ENCODE measurements around the gene NAA40. TPM values are rescaled to one million over a fixed set of nuclear protein-coding genes. Genes with fewer than 3 reads are reported as not detected.

The NAA40 gene
- total RNA-seq, 4 donors from 2014 or later = 4.6 to 11.2 (median 7.4) TPM

- TF ChIP-seq CTCF (IDR thresholded peaks at IDR 0.05; ENCODE audit: low read depth) = no peak
These were observed 15.5 kb upstream of the NAA40 start for GRCh38 chr11:63923319-63923718.

- TF ChIP-seq CTCF (IDR thresholded peaks at IDR 0.05; ENCODE audit: low read depth) = no peak
These were observed 9.2 kb upstream of the NAA40 start for GRCh38 chr11:63929616-63930015.

DNA sequence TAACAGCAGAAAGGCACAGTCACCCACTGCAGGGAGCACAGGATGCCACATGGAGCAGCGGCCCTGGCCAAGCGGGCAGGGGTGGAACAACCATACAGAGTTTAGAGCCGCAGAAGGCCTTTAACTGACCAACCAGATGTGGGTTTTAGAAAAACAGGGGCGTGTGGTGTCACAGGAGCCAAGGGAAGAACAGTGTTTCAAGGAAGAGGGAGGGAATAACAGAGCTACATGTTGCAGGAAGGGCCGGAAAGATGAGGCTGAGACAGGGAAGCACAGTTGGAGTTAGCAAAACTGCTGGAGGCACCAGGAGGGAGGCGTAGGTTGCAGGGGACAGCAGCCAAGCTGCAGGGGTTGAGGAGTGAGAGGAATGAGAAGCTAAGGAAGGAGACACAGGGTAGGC, 7.8 kb upstream of the NAA40 start:
- no peak for TF ChIP-seq CTCF (IDR thresholded peaks at IDR 0.05; ENCODE audit: low read depth)

DNA sequence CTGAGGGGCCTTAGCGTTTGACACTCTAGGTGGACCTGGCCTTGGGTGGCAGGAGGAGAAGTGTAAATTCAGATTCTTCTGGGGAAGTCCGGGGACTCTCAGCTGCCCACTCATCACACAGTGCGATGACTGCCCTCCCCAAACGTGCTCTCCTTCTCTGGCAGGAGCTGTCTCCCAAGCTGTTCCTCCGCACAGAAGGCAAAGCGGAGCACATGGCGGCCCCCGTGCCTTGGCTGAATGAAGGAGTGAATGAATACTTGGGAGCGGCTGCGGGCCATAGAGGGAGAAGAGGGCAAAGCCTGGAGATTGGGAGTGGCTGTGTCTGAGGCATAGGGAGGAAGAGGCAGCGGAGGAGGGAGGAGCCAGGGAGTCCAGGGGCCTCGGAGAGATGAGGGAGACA, 6.9 kb upstream of the NAA40 start:
- TF ChIP-seq CTCF (IDR thresholded peaks at IDR 0.05; ENCODE audit: low read depth) = no peak

DNA sequence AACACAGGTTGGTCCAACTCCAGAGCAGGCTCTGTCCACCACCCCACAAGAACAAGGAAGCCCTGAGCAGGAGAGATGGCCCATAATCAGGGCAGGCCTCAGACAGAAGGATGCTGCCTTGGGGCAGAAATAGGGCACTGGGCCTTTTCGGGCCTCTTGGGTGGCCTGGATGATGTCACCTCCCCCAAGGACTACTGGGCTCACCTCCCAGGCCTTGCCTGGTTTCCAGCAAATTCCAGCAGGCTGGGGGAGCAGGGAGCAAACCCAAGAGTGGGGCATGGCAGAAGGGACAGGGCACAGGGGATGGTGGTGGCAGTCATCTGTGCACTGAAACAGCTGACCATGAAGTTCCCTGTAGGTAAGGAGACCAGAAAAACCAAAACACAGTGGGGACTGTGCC, 5.3 kb upstream of the NAA40 start:
- TF ChIP-seq CTCF (IDR thresholded peaks at IDR 0.05; ENCODE audit: low read depth) = no peak

DNA sequence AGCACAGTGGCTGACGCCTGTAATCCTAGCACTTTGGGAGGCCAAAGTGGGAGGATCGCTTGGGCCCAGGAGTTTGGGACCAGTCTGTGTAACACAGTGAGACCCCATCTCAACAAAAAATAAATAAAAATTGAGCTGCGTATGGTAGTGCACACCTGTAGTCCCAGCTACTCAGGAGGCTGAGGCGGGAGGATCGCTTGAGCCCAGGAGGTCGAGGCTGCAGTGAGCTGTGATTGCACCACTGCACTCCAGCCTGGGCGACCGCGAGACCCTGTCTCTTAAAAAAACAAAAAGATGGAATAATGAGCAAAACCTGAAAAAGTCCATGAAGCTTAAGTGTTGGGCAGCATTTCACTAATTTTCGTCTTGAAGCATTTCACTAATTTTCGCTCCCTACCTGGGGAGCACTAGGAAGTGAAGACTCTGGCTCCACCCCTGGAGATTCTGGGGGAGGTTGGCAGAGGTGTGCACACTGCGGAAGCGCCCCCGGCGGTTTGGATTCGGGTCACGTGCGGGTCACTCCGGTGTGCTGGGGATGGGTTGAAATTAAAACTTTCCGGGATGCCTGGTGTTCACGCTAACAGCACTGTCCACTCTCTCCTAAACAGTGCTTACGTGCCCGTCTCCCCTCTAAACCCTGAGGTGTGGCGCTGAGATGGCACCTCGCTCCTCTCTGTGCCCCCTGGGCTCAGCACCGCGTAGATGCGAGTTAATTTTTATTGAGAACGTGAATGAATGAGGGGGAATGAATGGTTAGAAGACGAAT, 906 bp upstream of the NAA40 start:
- no peak for TF ChIP-seq CTCF (IDR thresholded peaks at IDR 0.05; ENCODE audit: low read depth)

DNA sequence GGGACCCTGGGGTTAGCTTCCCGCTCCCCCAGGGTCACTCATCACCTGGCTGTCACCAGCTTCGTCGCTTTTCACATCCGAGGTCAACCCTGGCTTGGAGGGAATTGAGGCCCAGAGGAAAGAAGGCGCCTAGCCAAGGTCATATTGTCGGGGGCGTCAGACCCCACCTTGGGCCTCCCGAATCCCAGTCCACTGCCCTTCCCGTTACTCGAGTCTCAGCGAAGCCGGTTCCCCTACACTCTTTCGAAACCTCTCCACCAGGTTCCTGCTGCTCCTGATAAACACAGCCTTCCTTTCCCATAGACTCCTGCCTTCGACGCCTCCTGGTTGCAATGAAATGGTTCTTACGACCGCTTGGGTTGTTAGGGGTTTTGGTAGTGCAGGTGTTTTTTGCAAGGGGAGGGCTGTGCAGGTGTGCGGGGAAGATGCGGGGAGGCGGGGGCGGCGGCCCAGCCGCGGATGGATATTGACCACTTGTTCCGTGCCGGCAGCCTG, 642 bp downstream of the NAA40 start:
- no peak for TF ChIP-seq CTCF (IDR thresholded peaks at IDR 0.05; ENCODE audit: low read depth)
